KMS-11 (cell line): Measurements from ENCODE around the gene DTD1.
A peak's percentile ranks its signal among the peaks of the same experiment; 100 is the strongest.

Experiments
- H2AFZ ChIP-seq: fragments of 200-600 bp; sonication (generic); 2 replicates; pipeline ENCODE4 v1.6.1; 2016; ENCODE audit warnings: antibody characterized with exemption, mixed run types, low read depth
- H3K27ac ChIP-seq: fragments of 200-600 bp; sonication (generic); 2 replicates; pipeline ENCODE4 v1.6.1; 2016; ENCODE audit warnings: mild to moderate bottlenecking, mixed run types
- H3K27me3 ChIP-seq: fragments of 200-600 bp; sonication (generic); 2 replicates; pipeline ENCODE4 v1.6.1; 2017; ENCODE audit warnings: mild to moderate bottlenecking, low read depth, mixed run types, moderate library complexity; ENCODE audit not compliant: insufficient read depth
- H3K36me3 ChIP-seq: fragments of 200-600 bp; sonication (generic); 2 replicates; pipeline ENCODE4 v1.6.1; 2017; ENCODE audit warnings: mild to moderate bottlenecking, mixed run types; ENCODE audit not compliant: insufficient read depth
- H3K4me1 ChIP-seq: fragments of 200-600 bp; sonication (generic); 2 replicates; pipeline ENCODE4 v1.6.1; 2016; ENCODE audit warnings: mild to moderate bottlenecking, low read depth, mixed run types; ENCODE audit not compliant: poor library complexity, severe bottlenecking
- H3K4me2 ChIP-seq: fragments of 200-600 bp; sonication (generic); 2 replicates; pipeline ENCODE4 v1.7.0; 2016; ENCODE audit warnings: mild to moderate bottlenecking, mixed run types
- H3K4me3 ChIP-seq: fragments of 200-600 bp; sonication (generic); IDR thresholded peaks from 2 replicates; pipeline ENCODE4 v1.6.1; 2017; ENCODE audit warnings: low read depth, low read length, mixed read lengths; ENCODE audit not compliant: insufficient read depth
- H3K79me2 ChIP-seq: fragments of 200-600 bp; sonication (generic); 2 replicates; pipeline ENCODE4 v1.6.1; 2016; ENCODE audit warnings: low read depth, mixed run types; ENCODE audit not compliant: insufficient read depth
- H3K9ac ChIP-seq: fragments of 200-600 bp; sonication (generic); 2 replicates; pipeline ENCODE4 v1.6.1; 2016; ENCODE audit warnings: mild to moderate bottlenecking, mixed run types
- H4K20me1 ChIP-seq: fragments of 200-600 bp; sonication (generic); 2 replicates; pipeline ENCODE4 v1.6.1; 2016; ENCODE audit warnings: mild to moderate bottlenecking, mixed run types; ENCODE audit not compliant: insufficient read depth
- TF ChIP-seq, protein P1 (sequence below): fragments of 200-600 bp; sonication (generic); conservative IDR thresholded peaks from 2 replicates; pipeline ENCODE4 v1.6.1; 2017; ENCODE audit warnings: low read depth, mild to moderate bottlenecking, antibody characterized with exemption, low read length, moderate library complexity, mixed read lengths

Gene DTD1

DNA sequence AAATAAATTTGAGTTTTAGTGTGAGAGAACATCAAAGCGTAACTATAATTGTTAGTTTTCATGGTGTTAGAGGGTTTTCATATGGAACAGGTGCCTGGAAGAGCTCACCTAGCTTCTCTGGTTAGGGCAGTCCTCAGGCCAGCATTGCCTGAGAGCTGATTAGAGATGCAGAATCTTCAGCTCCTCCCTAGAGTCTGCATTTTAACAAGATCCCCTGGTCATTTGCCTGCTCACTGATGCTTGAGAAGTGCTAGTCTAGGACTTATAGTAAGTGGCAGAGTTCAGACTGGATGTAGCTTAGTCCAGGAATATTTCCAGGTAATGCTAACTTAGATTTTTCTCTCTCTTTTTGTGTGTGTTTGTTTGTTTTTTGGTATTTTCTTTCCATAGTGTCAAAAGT lies 42.3 kb upstream of the DTD1 start:
- H3K4me1 ChIP-seq: no peaks in the 10 kb centered on the region
- H3K9ac ChIP-seq: no peak overlapping the region
- H4K20me1 ChIP-seq: no peaks in the 10 kb centered on the region
- H2AFZ ChIP-seq: no peak overlapping the region
- H3K79me2 ChIP-seq: no peaks in the 10 kb centered on the region
- no peak overlapping the region for H3K4me2 ChIP-seq
- H3K27ac ChIP-seq: no peak overlapping the region
- TF ChIP-seq, protein P1, sequence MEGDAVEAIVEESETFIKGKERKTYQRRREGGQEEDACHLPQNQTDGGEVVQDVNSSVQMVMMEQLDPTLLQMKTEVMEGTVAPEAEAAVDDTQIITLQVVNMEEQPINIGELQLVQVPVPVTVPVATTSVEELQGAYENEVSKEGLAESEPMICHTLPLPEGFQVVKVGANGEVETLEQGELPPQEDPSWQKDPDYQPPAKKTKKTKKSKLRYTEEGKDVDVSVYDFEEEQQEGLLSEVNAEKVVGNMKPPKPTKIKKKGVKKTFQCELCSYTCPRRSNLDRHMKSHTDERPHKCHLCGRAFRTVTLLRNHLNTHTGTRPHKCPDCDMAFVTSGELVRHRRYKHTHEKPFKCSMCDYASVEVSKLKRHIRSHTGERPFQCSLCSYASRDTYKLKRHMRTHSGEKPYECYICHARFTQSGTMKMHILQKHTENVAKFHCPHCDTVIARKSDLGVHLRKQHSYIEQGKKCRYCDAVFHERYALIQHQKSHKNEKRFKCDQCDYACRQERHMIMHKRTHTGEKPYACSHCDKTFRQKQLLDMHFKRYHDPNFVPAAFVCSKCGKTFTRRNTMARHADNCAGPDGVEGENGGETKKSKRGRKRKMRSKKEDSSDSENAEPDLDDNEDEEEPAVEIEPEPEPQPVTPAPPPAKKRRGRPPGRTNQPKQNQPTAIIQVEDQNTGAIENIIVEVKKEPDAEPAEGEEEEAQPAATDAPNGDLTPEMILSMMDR: no peak
- H3K36me3 ChIP-seq: no peaks in the 10 kb centered on the region
- no peaks in the 10 kb centered on the region for H3K27me3 ChIP-seq
- no peak overlapping the region for H3K4me3 ChIP-seq

DNA sequence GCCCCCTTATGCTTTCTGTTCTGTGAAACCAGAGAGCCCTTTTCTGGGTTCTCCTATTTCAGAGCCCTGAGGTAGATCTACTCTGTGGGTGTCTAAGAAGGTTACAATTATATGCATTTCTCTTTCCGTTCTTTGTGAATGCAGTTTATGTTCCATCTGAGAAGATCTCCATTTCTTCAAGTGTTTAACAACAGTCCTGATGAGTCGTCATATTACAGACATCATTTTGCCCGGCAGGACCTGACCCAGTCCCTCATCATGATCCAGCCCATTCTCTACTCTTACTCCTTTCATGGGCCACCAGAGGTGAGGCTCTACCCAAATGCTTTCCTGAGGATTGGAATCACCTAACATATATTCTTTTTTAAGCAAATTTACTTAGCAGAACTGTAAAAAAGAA lies 39.4 kb upstream of the DTD1 start:
- Histone ChIP-seq H3K79me2 (no peaks in the 10 kb centered on the region), H3K36me3 (no peaks in the 10 kb centered on the region), H3K4me2 (no peak overlapping the region), H3K9ac (no peak overlapping the region), H3K27me3 (no peaks in the 10 kb centered on the region), H3K27ac (no peak overlapping the region), H2AFZ (no peak overlapping the region), H4K20me1 (no peaks in the 10 kb centered on the region), H3K4me1 (no peaks in the 10 kb centered on the region), H3K4me3 (no peak overlapping the region)
- TF ChIP-seq, protein P1: no peak

DNA sequence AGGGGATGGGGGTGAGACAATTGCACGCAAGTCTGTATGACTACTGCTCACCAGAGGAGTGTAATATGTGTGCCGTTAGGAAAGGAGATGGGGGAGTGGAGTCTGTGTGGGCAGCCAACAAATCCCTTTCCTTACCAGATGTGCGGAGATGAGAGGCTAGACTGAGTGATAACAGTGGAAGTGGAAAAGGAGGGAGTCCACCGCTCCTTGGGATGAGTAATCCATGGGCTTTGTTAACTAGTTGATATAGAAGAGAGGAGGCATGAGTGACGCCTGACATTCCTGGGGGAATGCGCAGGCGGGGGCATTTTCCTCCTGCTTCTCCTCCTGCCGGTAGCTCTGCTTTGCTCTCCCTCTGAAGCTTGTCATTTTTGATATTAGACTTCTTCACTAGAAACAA lies 34.1 kb upstream of the DTD1 start:
- no peaks in the 10 kb centered on the region for H3K27me3 ChIP-seq
- H3K9ac ChIP-seq: no peak overlapping the region
- no peaks in the 10 kb centered on the region for H3K79me2 ChIP-seq
- no peaks in the 10 kb centered on the region for H4K20me1 ChIP-seq
- no peak overlapping the region for H2AFZ ChIP-seq
- no peaks in the 10 kb centered on the region for H3K36me3 ChIP-seq
- no peak overlapping the region for H3K27ac ChIP-seq
- H3K4me3 ChIP-seq: no peak overlapping the region
- H3K4me2 ChIP-seq: no peak overlapping the region
- TF ChIP-seq, protein P1: no peak
- H3K4me1 ChIP-seq: no peaks in the 10 kb centered on the region

DNA sequence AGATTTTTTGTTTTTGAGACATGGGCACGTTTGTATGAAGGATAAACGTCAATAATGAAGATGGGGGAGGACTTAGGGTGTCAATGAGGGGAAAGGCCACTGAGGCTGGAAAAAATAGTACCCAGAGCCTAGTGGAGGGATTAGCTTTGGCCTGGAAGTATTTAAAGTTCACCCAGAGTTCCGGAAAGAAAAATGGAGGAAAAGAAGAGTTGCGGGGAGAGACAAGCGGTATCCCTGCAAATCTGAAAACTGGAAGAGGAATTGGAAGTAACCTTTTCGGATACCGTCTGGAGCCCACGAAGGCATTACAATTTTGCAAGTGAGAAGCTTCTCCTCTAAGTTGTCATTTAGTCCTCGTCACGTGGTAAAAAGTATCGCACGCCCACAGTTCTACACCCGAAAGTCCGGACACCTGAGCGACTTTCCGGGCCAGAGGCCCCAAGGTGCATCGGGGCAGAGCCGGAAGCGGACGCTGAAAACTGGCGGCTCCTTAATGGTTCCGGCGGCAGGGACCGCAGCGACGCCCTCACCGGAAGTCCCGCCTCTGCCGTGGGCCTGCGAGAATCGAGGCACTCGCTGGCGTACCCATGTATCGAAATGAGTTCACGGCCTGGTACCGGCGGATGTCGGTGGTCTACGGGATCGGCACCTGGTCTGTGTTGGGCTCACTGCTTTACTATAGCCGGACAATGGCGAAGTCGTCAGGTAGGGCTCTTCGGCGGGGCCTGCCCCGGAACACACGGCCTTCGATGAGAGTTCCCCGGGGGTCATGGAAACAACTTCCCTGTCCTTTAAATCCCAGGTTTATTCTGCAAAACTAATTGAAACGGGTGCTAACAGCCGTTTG lies 20.7 kb upstream of the DTD1 start, which contains the start of gene SMIM26:
SMIM26 (plus strand) TSS at position 541 of the 847 bp plus-strand sequence; CDS start at position 588, 47 bp downstream.
- Histone ChIP-seq H3K9ac (peak within 1 kb of the TSS; percentile 53; the same call in 1 of the 2 replicates), H3K27ac (peak within 1 kb of the TSS; percentile 50), H3K27me3 (no peaks in the 10 kb centered on the region), H4K20me1 (no peaks in the 10 kb centered on the region), H3K79me2 (no peaks in the 10 kb centered on the region), H3K4me3 (no peak within 1 kb of the TSS), H3K4me2 (peak within 1 kb of the TSS; percentile 82), H3K4me1 (peaks cover 3% of the 10 kb centered on the region), H2AFZ (peak within 1 kb of the TSS; percentile 60), H3K36me3 (no peaks in the 10 kb centered on the region)
- TF ChIP-seq, protein P1: no peak
